ENCODE results near the gene EFS. TPM values are rescaled to one million over a fixed set of nuclear protein-coding genes. Genes with fewer than 3 reads are reported as not detected.

EFS gene
- total RNA-seq, 1 experiment from 2014 or later: not detected

DNA sequence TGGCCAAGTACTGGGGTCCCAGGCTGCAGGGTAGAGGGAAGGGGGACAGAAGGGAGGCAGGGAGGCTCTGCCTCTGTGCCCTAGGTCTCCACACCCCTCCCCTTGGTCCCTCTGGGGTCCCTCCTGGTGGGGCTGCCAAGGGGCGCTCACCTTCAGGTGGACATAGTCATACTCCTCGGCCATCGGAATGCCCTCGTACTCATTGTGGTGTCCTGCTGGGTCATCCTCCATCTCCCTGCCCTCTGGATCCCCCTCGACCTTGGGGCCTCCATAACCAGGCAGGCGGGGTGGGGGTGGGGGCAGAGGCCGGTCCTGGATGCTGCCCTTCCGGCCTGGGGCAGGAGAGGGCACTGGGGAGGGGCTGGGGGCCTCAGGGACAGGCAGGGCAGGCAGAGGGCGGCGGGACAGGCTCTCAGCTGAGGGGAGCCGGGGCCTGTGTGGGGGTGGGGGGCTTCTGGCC is 5.8 kb downstream of the EFS start:
- DNase-seq (ENCODE audit: low spot score): no peak

GRCh38 chr14:23358553-23359166 is 6.3 kb downstream of the EFS start:
- DNase-seq (ENCODE audit: low spot score): no peak

DNA sequence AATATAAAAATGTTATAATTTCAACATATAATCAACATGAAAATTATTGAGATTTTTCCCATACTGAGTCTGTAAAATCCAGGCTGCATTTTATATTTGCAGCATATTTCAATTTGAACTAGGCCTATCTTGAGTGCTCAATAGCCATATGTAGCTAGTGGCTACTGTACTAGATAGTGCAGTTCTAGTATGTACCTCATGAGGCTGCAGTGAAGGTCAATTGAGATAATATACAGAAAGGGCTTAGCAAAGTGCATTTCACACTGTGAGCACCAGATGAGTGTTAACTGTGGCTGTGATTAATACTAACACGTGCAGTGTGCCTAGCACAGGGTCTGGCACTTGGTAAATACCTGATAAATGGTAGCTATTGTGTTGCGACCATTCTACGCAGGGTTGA is 6.9 kb downstream of the EFS start:
- no peak for DNase-seq (ENCODE audit: low spot score)

DNA sequence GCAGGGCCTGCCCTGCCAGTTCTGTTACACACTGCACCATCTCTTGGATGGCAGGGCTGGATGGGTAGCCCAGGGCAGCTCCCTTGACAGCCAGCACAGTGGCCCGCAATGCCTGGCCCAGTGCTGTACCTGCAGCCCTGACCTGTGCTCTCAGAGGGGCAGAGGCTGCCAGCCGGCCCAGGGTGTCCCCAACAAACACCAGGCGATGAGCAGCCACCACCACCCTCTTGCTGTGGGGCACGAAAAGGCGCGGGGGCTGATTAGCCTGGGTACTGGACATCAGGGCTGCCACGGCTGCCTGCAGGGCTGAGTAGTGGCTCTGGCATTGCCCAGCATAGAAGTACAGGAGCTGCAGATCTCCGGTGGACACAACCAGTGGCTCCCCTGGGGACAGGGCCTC is 7.7 kb downstream of the EFS start:
- DNase-seq (ENCODE audit: low spot score): no peak

- DNase-seq (ENCODE audit: low spot score): no peak
Observed at GRCh38 chr14:23356662-23357061, 8.3 kb downstream of the EFS start.

- no peak for DNase-seq (ENCODE audit: low spot score)
Observed at GRCh38 chr14:23355871-23356435, 9.0 kb downstream of the EFS start.

GRCh38 chr14:23354990-23355389 is 10.0 kb downstream of the EFS start:
- DNase-seq (ENCODE audit: low spot score): no peak

DNA sequence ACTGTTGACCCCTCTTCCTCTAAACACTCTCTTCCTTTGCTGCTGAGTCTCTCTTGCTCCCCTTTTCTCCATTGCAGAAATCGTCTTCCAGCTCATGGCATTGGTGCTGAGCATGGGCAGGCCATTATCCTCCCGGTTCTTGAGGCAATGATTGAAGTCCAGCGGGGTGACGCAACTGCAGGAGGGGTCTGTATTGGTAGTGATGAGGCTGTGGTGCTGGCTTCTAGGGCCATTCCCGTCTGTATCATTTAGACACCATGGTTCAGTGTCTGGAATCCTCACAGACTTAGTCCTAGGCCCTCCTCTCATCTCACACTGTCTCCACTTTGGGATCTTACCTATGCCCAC is 11.6 kb downstream of the EFS start:
- DNase-seq (ENCODE audit: low spot score): no peak

- DNase-seq (ENCODE audit: low spot score): peak; percentile 57
Observed at GRCh38 chr14:23352506-23353432, 12.2 kb downstream of the EFS start, which contains the start of gene SLC22A17. TSS of gene SLC22A17 (minus strand) at chr14:23352887.

GRCh38 chr14:23351681-23352505 is 13.1 kb downstream of the EFS start:
- no peak for DNase-seq (ENCODE audit: low spot score)

DNA sequence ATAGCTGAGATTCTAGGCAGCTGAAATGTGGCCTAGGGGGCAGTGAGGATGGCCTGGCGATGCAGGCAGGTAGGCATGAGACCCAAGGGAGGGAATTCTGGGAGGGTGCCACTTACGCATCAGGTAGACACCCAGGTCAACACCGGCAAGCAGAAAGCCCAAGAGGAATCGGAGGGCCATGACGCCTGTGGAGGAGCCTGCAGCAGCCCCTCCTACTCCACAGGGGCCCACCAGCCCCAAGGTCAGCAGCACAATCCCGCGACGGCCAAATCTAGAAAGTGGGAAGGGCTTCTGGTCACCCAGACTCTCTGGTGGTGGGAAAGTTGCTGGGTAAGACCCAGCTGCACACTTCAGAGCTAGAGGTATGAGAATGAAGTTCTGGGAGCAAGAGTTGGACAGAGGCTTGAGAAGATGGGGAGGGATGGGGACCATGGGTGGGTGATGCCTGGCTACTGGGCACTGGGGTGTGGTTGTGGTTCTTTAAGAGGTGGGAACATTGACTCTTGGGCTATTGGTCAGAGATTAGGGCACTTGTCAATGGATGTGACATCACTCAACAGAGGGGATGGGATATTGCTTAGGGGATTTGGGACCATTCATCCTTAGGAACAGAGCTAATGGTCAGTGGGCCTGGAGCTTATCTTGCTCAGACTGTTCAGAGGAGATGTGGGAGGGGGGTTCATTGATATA is 15.7 kb downstream of the EFS start:
- DNase-seq (ENCODE audit: low spot score): no peak

DNA sequence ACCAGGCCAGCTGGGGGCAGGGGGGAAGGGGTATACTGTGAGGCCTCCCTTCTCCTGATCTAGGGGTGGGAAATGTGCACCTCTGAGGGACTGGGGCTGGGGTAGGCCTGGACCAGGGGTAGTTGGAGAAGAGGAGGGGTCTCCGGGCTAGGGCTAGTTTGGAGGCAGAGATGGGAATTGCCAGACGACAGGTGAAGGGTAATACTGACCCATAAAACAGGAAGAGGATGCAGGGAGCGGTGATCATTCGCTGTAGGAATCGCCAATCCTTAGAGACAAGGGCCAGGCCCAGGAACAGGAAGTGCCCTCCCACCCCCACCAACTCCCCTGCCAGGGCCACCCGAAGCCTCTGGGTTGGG is 16.7 kb downstream of the EFS start:
- no peak for DNase-seq (ENCODE audit: low spot score)

GRCh38 chr14:23347406-23348296 is 17.3 kb downstream of the EFS start:
- DNase-seq (ENCODE audit: low spot score): no peak

GRCh38 chr14:23346693-23347405 is 18.1 kb downstream of the EFS start:
- DNase-seq (ENCODE audit: low spot score): no peak

GRCh38 chr14:23345987-23346692 is 18.8 kb downstream of the EFS start:
- DNase-seq (ENCODE audit: low spot score): no peak

GRCh38 chr14:23344481-23344880 is 20.5 kb downstream of the EFS start:
- no peak for DNase-seq (ENCODE audit: low spot score)

- no peak for DNase-seq (ENCODE audit: low spot score)
Observed at GRCh38 chr14:23339506-23340268, 25.3 kb downstream of the EFS start.

- DNase-seq (ENCODE audit: low spot score): no peak
Observed at GRCh38 chr14:23335623-23336022, 29.3 kb downstream of the EFS start.

All from A172 (cell line).